Iris pigment epithelial cell (primary cell): Measurements from ENCODE around the gene SRMS.
"Not testable (repeated sequence)": the region's sequence is repeated elsewhere in the genome, so short reads cannot be mapped to it uniquely, and the experiment has no call there.

Source experiments
- DNase-seq: peaks from one replicate; pipeline ENCODE4 v3.0.0-alpha.2; 2011; ENCODE audit warnings: low read depth

The SRMS gene

GRCh38 chr20:63522091-63522868 is 25.3 kb downstream of the SRMS start:
- DNase-seq: no peak

- DNase-seq: peak; percentile 28
Observed at GRCh38 chr20:63521602-63522001, 25.9 kb downstream of the SRMS start.

DNA sequence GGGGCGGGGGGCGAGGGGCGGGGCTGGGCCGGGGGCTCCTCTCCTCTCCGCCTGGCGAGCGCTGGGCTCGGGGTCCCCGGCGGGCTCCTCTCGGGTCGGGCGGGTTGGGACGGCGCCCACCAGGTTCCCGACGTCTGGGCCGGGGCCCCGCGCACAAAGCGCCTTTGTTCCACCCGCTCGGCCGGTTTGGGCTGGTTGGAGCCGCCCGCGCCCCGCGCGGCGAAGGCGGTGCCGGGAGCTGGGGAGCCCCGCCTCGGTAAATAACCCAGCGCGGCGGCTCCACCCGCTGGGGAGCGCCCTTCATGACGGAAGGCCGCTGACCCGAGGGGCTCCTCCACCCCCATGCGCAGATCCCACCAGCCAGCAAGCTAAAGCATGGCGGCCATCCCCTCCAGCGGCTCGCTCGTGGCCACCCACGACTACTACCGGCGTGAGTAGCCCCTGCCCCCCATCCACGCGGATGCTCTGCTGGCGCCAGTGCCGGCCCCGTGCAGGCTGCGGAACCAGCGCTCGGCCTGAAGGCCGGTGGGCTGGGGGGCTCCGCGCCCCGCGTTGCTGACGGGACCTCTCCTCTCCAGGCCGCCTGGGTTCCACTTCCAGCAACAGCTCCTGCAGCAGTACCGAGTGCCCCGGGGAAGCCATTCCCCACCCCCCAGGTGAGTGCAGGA is 26.5 kb downstream of the SRMS start:
- peak; percentile 62 for DNase-seq

DNA sequence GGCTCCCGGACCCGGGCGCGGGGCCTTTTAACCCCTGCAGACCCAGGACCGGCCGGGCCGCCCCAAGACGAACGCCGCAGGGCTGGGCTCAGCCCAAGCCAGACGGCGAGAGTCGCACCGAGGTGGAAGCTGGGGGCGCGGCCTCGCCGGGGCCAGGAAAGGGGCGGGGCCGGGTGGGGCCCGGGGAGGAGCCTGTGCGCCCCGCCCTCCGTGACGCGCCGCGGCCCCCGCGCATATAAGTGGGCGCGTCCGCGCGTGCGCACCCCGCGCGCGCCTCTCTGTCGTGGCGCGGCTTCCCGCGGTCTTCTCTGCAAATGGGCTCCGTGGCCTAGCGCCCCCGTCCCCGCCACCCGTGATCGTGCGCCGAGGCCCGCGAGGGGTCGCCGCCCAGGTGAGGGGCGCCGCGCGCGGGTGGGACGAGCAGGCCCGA is 27.0 kb downstream of the SRMS start, which contains the start of gene PPDPF:
TSS of gene PPDPF (plus strand) at position 262 of the 430 bp plus-strand sequence. CDS start 544 bp downstream, outside the sequence.
- peak; percentile 76 for DNase-seq

GRCh38 chr20:63519668-63520503 is 27.7 kb downstream of the SRMS start:
- DNase-seq: peak; percentile 34

- DNase-seq: no peak
Observed at GRCh38 chr20:63518946-63519667, 28.4 kb downstream of the SRMS start.

DNA sequence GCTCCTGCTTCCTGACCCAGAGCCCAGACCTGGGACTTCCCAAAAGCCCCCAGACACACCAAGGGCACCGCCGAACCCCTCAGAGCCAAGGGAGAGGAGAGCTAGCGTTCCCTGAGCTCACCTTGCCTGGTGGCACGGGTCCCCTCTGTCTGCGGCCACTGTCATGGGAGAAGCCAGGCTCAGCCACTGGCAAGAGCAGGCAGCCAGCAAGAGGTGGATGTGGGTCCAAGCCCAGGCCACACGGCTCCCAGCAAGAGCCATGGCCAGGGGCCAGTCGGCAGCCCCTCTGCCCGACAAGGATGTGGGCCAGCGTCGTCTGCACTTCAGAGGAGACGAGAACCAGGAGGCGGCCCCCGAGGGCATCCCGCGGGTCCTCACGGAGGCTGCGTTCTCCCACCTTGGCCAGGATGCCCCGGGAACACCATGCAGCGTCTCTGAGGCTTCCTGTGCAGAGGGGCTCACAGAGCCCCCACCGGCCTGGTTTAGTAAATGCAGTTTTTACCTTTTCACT is 29.1 kb downstream of the SRMS start:
- DNase-seq: no peak

DNA sequence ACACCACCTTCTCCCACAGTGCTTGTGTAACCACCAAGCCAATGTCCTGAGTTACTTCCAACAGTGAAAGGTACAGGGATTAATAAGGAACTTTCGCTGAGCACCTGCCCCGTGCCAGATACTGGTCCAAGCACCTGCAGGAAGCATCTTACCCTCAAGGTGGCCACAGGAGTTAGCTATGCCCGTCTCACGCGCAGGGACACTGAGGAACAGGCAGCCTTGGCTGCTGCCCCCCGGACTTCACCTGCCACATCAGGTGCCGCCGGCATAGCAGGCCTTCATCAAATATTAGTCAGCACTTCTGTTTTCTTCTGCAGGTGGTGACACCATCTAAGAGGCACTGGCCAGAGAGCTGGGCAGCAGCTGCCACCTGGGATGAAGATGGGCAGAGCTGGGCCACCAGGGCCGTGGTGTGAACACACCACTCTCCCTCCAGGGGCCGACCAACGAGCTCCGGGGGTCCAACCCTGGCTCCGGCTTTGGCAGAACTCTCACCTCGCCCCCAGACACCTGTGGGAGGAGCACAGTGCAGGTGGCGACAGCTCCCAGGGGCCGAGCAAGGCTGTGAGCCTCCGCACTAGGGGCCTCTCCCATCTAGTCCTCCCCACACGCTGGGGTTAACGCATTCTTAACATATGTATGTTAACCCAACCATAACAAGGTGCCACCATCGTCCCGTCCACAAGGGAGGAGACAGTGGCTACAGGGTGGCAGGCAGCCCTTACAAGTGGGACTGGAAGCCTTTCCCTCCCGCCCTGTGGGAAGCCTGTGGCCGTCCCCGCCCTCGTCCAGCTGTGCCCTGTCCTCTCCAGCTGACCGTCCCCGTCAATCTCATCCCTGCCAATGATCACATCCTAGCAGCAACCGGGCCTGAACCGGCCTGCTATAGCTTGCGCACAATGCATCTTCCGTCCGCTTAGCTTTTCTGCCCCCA is 29.9 kb downstream of the SRMS start:
- no peak for DNase-seq

DNA sequence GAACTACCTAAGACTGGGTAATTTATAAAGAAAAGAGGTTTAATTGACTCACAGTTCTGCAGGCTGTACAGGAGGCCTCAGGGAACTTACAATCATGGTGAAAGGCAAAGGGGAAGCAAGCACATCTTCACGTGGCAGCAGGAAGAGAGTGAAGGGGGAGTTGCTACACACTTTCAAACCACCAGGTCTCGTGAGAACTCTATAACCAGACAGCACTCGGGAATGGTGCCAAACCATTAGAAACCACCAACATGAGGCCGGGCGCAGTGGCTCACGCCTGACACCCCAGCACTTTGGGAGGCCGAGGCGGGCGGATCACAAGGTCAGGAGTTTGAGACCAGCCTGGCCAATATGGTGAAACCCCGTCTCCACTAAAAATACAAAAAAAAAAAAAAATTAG is 33.0 kb downstream of the SRMS start:
- DNase-seq: not testable (repeated sequence)

DNA sequence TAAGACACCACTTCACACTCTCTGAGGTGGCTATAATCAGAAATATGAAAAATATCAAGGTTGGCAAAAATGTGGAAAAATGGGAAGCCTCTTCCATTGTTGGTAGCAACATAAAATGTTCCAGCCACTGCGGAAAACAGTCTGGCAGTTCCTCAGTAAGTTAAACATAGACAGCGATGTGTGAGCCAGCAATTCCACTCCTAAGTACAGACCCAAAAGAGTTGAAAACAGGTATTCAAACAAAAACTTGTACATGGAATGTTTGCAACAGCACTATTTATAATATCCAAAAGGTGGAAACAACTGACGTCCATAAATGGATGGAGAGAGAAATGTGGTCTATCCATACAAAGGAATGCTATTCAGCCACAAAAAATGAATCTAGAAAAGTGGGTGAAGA is 34.3 kb downstream of the SRMS start:
- no peak for DNase-seq

DNA sequence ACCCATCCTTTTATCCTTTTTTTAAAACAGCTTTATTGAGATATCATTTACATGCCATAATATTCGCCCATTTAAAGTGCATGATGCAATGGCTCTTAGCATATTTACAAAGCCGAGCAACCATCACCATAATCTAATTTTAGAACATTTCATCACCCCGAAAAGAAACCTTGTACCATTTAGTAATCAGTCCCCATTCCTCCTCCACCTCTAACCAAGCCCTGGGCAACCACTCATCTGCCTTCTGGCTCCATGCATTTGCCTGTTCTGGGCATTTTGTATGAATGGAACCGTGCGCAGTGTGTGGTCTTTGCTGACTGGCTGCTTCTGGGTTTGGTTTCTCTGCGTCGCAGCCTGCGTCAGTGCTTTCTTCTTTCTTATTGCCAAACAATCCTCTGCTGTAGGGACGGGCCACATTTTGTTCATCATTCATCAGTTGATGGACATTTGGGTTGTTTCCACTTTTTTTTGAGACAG is 38.4 kb downstream of the SRMS start:
- no peak for DNase-seq

DNA sequence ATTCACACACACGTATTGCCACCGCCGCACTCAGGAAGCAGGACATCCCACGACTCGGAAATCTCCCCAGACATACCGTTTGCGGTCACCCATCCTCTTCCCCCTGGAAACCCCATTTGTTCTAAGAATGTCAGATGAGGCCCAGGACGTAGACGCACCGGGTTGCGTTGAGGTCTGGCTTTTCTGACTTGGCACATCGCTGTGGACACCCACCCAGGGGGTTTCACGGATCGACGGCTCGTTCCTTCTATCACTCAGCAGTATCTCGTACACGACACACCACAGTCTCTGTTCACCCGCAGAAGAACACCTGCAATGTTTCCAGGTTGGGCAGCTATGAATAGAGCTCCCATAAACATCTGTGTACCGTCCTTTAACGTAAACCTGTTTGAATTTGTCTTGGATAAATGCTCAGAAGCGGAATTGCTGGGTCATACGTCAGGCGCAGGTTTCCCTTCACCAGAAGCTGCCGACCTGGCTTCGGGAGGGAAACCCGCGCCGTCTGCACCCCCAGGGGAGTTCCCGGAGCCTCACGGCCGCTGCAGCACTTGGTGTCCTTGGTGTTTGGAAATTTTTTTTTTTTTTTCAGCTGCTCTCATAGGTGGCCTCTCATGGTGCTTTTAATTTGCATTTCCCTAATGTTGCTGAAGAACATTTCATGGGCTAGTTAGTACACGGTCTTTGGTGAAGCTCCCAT is 39.3 kb downstream of the SRMS start:
- DNase-seq: no peak

GRCh38 chr20:63507083-63507743 is 40.3 kb downstream of the SRMS start:
- DNase-seq: no peak

GRCh38 chr20:63505723-63506122 is 41.8 kb downstream of the SRMS start:
- no peak for DNase-seq

DNA sequence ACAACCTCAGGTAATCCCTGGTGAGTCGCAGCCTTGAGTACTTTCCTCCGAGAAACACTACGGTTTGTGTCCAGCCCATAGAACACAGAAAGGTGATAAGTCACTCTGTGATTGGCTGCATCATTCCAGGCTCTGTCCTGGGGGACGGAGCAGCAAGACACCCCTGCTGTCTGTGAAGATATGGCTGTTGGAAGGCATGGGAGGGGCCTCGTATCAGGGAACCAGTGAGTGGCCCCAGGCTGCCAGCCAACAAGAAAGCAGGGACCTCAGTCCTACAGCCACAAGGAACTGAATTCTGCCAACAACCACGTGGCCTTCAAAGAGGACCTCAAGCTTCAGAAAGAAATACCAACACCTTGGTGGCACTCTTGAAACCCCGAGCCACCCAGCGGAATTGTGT is 42.3 kb downstream of the SRMS start:
- DNase-seq: no peak

DNA sequence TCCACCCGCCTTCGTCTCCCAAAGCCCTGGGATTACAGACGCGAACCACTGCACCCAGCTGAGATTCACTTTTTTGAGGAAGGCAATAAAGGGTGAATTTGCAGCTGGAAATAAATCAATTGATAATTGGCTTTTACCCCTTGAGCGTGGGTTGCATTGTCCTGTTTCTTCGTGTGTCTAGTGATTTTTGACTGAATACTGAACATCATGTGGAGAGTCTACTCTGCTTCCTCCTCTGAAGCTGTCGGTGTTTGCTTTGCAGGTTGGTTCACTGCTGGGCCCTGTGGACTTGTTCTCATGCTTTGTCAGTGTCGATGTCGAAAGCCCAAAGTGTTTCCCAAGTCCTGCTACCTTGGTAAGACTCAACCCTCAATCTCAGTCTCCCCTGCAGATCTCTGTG is 42.9 kb downstream of the SRMS start:
- no peak for DNase-seq

DNA sequence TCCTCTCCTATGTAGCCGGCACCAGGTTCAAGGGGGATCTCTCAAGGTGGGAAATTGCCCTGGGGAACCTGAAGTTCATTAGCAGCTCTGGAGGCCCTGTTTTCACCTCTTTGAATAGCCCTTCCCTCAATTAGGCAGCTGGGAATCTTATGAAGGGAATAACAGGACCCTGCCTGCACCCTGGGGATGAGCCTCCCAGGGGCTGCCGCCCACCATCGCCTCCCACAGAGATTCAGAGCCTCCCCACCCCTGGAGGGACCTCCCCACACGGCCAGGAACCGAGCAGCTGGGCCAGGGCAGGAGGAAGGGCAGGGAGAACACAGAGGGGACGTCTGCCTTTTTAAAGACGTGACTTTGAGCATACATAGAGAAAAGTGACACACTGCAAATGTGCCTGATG is 44.0 kb downstream of the SRMS start:
- no peak for DNase-seq

DNA sequence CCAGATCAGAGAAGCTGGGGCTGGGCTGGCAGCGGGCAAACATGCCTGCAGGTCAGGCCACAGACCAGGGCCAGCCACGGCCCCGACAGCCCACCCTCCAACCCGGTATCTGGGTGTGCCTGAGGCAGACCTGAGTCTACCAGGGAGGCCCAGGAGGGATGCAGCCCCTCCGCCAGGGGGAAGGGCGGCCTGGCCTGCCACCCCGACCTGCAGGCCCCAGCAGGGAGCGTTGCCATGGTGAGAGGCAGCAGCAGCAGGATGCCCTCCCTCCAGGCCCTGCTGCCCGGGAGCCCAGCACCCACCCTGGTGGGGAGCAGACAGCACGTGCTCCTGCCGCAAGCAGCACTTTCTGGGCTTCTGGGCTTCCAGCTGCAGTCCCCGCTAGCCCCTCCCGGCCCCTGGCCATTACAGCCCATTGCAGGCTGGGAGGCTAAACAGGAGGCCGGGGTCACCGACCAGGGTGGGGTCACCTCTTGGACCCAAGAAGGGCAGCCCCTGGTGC is 44.8 kb downstream of the SRMS start:
- DNase-seq: no peak
